HCT116 (cell line): ENCODE measurements around the gene UBAC2.

Experiments used
- EGR1 ChIP-seq: IDR thresholded peaks from 2 replicates; pipeline ENCODE4 v1.6.1; 2012; ENCODE audit warnings: low read depth
- JUND ChIP-seq: IDR thresholded peaks from 2 replicates; pipeline ENCODE4 v1.6.1; 2012
- MAX ChIP-seq: IDR thresholded peaks from 2 replicates; pipeline ENCODE4 v1.6.1; 2012
- POLR2A ChIP-seq: IDR thresholded peaks from 2 replicates; pipeline ENCODE4 v1.7.0; 2011; ENCODE audit warnings: borderline replicate concordance; ENCODE audit not compliant: insufficient read depth, insufficient read length; ENCODE audit errors: extremely low read depth
- REST ChIP-seq: IDR thresholded peaks from 2 replicates; pipeline ENCODE4 v1.6.1; 2012; ENCODE audit warnings: low read depth
- YY1 ChIP-seq: IDR thresholded peaks from 2 replicates; pipeline ENCODE4 v1.6.1; 2011; ENCODE audit warnings: low read length, low read depth, moderate library complexity, mild to moderate bottlenecking; ENCODE audit not compliant: insufficient replicate concordance; ENCODE audit errors: extremely low read depth
- ZNF274 ChIP-seq: fragments of 200-500 bp; sonication (Bioruptor generic); IDR thresholded peaks from 2 replicates; pipeline ENCODE4 v1.6.1; 2014; ENCODE audit warnings: mild to moderate bottlenecking, low read depth, low read length, inconsistent platforms
- TF ChIP-seq, protein P1 (sequence below), 3 experiments: fragments of 200-600 bp in 1 of 3; sonication (generic) in 1 of 3; IDR thresholded peaks in 2 of 3; conservative IDR thresholded peaks in 1 of 3; 2 replicates each; pipeline ENCODE4 v1.5.1; 2012 to 2017; ENCODE audit warnings: low read depth in 2 of 3, low read length in 2 of 3, antibody characterized with exemption in 1 of 3, borderline replicate concordance in 1 of 3, control low read depth in 1 of 3, mild to moderate bottlenecking in 1 of 3, mixed read lengths in 1 of 3, mixed run types in 1 of 3, moderate library complexity in 1 of 3; ENCODE audit not compliant: insufficient read depth in 1 of 3

DNA sequence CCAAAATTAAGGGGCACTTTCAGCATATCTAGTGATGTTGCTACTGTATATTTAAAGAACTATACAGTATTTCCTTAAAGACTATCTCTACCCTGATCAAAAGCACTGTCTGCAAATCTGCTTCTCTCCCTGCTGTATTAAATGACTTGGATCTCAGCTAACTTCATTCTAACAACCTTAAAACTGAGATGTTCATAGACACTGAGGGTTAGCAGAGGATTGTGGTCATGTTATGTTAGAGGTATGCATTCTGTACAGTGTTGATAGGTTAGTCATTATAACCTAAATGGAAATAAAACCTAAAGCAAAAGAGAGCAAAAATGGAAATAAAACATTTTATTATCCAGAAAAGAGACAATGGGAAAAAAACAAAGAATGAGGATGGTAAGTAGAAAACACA lies 96.7 kb downstream of the UBAC2 start:
- TF ChIP-seq, protein P1, sequence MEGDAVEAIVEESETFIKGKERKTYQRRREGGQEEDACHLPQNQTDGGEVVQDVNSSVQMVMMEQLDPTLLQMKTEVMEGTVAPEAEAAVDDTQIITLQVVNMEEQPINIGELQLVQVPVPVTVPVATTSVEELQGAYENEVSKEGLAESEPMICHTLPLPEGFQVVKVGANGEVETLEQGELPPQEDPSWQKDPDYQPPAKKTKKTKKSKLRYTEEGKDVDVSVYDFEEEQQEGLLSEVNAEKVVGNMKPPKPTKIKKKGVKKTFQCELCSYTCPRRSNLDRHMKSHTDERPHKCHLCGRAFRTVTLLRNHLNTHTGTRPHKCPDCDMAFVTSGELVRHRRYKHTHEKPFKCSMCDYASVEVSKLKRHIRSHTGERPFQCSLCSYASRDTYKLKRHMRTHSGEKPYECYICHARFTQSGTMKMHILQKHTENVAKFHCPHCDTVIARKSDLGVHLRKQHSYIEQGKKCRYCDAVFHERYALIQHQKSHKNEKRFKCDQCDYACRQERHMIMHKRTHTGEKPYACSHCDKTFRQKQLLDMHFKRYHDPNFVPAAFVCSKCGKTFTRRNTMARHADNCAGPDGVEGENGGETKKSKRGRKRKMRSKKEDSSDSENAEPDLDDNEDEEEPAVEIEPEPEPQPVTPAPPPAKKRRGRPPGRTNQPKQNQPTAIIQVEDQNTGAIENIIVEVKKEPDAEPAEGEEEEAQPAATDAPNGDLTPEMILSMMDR (IDR thresholded peaks at IDR 0.05 in 2 of 3, conservative IDR thresholded peaks at IDR 0.05 in 1 of 3; ENCODE audit: borderline replicate concordance in 1 of 3, insufficient read depth in 1 of 3, low read depth in 2 of 3, low read length in 2 of 3): no peak
- TF ChIP-seq POLR2A: no peak
- no peak for TF ChIP-seq EGR1
- no peak for TF ChIP-seq ZNF274
- TF ChIP-seq REST: no peak
- TF ChIP-seq YY1: no peak
- no peak for TF ChIP-seq MAX
- TF ChIP-seq JUND: no peak
